Neural progenitor cell (in vitro differentiated cells): ENCODE data around the gene CRHR1. TPM values are rescaled to one million over a fixed set of nuclear protein-coding genes. Genes with fewer than 3 reads are reported as not detected.

Source experiments
- DNase-seq: peaks from one replicate; pipeline ENCODE4 v3.0.0-alpha.2; 2016; ENCODE audit warnings: low spot score
- H2AFZ ChIP-seq: fragments of 200-600 bp; sonication (generic); replicated peaks from 2 replicates; pipeline ENCODE4 v1.6.1; 2016; ENCODE audit warnings: antibody characterized with exemption
- H3F3A ChIP-seq: fragments of 200-600 bp; sonication (generic); 2 replicates; pipeline ENCODE4 v1.6.1; 2016; ENCODE audit warnings: antibody characterized with exemption, low read depth
- H3K27ac ChIP-seq: fragments of 200-600 bp; sonication (generic); 2 replicates; pipeline ENCODE4 v1.5.1; 2016; ENCODE audit warnings: mild to moderate bottlenecking
- H3K27me3 ChIP-seq: fragments of 200-600 bp; sonication (generic); 2 replicates; pipeline ENCODE4 v1.6.1; 2016; ENCODE audit warnings: mild to moderate bottlenecking, moderate library complexity
- H3K36me3 ChIP-seq: fragments of 200-600 bp; sonication (generic); 2 replicates; pipeline ENCODE4 v1.5.1; 2016
- H3K4me1 ChIP-seq: fragments of 200-600 bp; sonication (generic); 2 replicates; pipeline ENCODE4 v1.6.1; 2016; ENCODE audit warnings: mixed run types
- H3K4me2 ChIP-seq: fragments of 200-600 bp; sonication (generic); 2 replicates; pipeline ENCODE4 v1.6.1; 2016
- H3K4me3 ChIP-seq: fragments of 200-600 bp; sonication (generic); 2 replicates; pipeline ENCODE4 v1.5.1; 2016
- H3K79me2 ChIP-seq: fragments of 200-600 bp; sonication (generic); 2 replicates; pipeline ENCODE4 v1.6.1; 2016; ENCODE audit warnings: low read depth
- H3K9ac ChIP-seq: fragments of 200-600 bp; sonication (generic); 2 replicates; pipeline ENCODE4 v1.6.1; 2016
- H3K9me3 ChIP-seq: fragments of 200-600 bp; sonication (generic); 2 replicates; pipeline ENCODE4 v1.5.1; 2016; ENCODE audit warnings: low read depth
- H4K20me1 ChIP-seq: fragments of 200-600 bp; sonication (generic); 2 replicates; pipeline ENCODE4 v1.6.1; 2016; ENCODE audit warnings: low read depth
- H3K27ac Mint-ChIP-seq: 3 replicates; pipeline ENCODE4 v1.8.0; 2021; ENCODE audit warnings: mixed read lengths
- H3K27me3 Mint-ChIP-seq: 2 replicates; pipeline ENCODE4 v1.8.0; 2022; ENCODE audit warnings: low read depth, mild to moderate bottlenecking, inconsistent platforms, moderate library complexity, mixed read lengths; ENCODE audit not compliant: insufficient read depth
- H3K36me3 Mint-ChIP-seq: 3 replicates; pipeline ENCODE4 v1.8.0; 2021; ENCODE audit warnings: mixed read lengths
- H3K4me1 Mint-ChIP-seq: 3 replicates; pipeline ENCODE4 v1.8.0; 2021; ENCODE audit warnings: mixed read lengths
- H3K4me3 Mint-ChIP-seq: 3 replicates; pipeline ENCODE4 v1.8.0; 2021; ENCODE audit warnings: mild to moderate bottlenecking, moderate library complexity, mixed read lengths
- H3K9me3 Mint-ChIP-seq: 3 replicates; pipeline ENCODE4 v1.8.0; 2020; ENCODE audit warnings: mixed read lengths
- EZH2 ChIP-seq: fragments of 200-600 bp; sonication (generic); IDR thresholded peaks from 2 replicates; pipeline ENCODE4 v1.6.1; 2017; ENCODE audit warnings: antibody characterized with exemption, mild to moderate bottlenecking, moderate library complexity
- EZH2phosphoT487 ChIP-seq: fragments of 200-600 bp; sonication (generic); IDR thresholded peaks from 2 replicates; pipeline ENCODE4 v1.6.1; 2017; ENCODE audit warnings: antibody characterized with exemption
- total RNA-seq: library from RNA; depleted of rRNA; stranded (reverse); fragments of >200 nt; gene quantifications from 2 replicates; pipeline ENCODE4 v1.2.3, GENCODE V29; 2015; ENCODE audit warnings: low replicate concordance
- TF ChIP-seq, protein P1 (sequence below): fragments of 200-600 bp; sonication (generic); IDR thresholded peaks from 2 replicates; pipeline ENCODE4 v1.5.1; 2017; ENCODE audit warnings: antibody characterized with exemption, mild to moderate bottlenecking

Gene CRHR1
- total RNA-seq, 1 donor from 2014 or later: 3.4 TPM

- peaks cover 8% of the 10 kb centered on the region for H3K27me3 Mint-ChIP-seq
- H3K27ac ChIP-seq: no peak overlapping the region
- no peaks in the 10 kb centered on the region for H3K79me2 ChIP-seq
These were observed 36.1 kb downstream of the CRHR1 start for GRCh38 chr17:45820052-45820780.

GRCh38 chr17:45821147-45821546 lies 37.0 kb downstream of the CRHR1 start:
- H2AFZ ChIP-seq: no peak overlapping the region
- H3K9me3 ChIP-seq: no peaks in the 10 kb centered on the region
- no peak for DNase-seq
- H3K36me3 Mint-ChIP-seq: no peaks in the 10 kb centered on the region
- H4K20me1 ChIP-seq: no peaks in the 10 kb centered on the region
- H3K79me2 ChIP-seq: no peaks in the 10 kb centered on the region
- no peaks in the 10 kb centered on the region for H3F3A ChIP-seq
- H3K4me1 Mint-ChIP-seq: no peaks in the 10 kb centered on the region
- TF ChIP-seq, protein P1, sequence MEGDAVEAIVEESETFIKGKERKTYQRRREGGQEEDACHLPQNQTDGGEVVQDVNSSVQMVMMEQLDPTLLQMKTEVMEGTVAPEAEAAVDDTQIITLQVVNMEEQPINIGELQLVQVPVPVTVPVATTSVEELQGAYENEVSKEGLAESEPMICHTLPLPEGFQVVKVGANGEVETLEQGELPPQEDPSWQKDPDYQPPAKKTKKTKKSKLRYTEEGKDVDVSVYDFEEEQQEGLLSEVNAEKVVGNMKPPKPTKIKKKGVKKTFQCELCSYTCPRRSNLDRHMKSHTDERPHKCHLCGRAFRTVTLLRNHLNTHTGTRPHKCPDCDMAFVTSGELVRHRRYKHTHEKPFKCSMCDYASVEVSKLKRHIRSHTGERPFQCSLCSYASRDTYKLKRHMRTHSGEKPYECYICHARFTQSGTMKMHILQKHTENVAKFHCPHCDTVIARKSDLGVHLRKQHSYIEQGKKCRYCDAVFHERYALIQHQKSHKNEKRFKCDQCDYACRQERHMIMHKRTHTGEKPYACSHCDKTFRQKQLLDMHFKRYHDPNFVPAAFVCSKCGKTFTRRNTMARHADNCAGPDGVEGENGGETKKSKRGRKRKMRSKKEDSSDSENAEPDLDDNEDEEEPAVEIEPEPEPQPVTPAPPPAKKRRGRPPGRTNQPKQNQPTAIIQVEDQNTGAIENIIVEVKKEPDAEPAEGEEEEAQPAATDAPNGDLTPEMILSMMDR: no peak
- TF ChIP-seq EZH2phosphoT487: no peak
- TF ChIP-seq EZH2: no peak
- H3K4me1 ChIP-seq: no peaks in the 10 kb centered on the region
- no peak overlapping the region for H3K4me3 ChIP-seq
- H3K27me3 ChIP-seq: no peaks in the 10 kb centered on the region
- no peak overlapping the region for H3K9ac ChIP-seq
- H3K36me3 ChIP-seq: no peaks in the 10 kb centered on the region
- no peaks in the 10 kb centered on the region for H3K9me3 Mint-ChIP-seq
- no peak overlapping the region for H3K27ac Mint-ChIP-seq
- peaks cover 6% of the 10 kb centered on the region for H3K27me3 Mint-ChIP-seq
- H3K27ac ChIP-seq: no peak overlapping the region
- H3K4me3 Mint-ChIP-seq: no peak overlapping the region
- H3K4me2 ChIP-seq: no peak overlapping the region

More at GRCh38 chr17:45820052-45820780, 36.1 kb downstream of the CRHR1 start:
- no peaks in the 10 kb centered on the region for H3K4me1 Mint-ChIP-seq
- no peak overlapping the region for H2AFZ ChIP-seq
- H3K4me3 ChIP-seq: no peak overlapping the region
- no peaks in the 10 kb centered on the region for H3K36me3 ChIP-seq
- H3K4me2 ChIP-seq: no peak overlapping the region
- no peaks in the 10 kb centered on the region for H3K27me3 ChIP-seq
- DNase-seq: no peak
- TF ChIP-seq, protein P1: no peak
- TF ChIP-seq EZH2: no peak
- no peak for TF ChIP-seq EZH2phosphoT487
- H3K9me3 ChIP-seq: no peaks in the 10 kb centered on the region
- no peak overlapping the region for H3K4me3 Mint-ChIP-seq
- H3K9ac ChIP-seq: no peak overlapping the region
- no peaks in the 10 kb centered on the region for H3F3A ChIP-seq
- H3K4me1 ChIP-seq: no peaks in the 10 kb centered on the region
- H3K27ac Mint-ChIP-seq: no peak overlapping the region
- H4K20me1 ChIP-seq: no peaks in the 10 kb centered on the region
- H3K36me3 Mint-ChIP-seq: no peaks in the 10 kb centered on the region
- H3K9me3 Mint-ChIP-seq: no peaks in the 10 kb centered on the region

DNA sequence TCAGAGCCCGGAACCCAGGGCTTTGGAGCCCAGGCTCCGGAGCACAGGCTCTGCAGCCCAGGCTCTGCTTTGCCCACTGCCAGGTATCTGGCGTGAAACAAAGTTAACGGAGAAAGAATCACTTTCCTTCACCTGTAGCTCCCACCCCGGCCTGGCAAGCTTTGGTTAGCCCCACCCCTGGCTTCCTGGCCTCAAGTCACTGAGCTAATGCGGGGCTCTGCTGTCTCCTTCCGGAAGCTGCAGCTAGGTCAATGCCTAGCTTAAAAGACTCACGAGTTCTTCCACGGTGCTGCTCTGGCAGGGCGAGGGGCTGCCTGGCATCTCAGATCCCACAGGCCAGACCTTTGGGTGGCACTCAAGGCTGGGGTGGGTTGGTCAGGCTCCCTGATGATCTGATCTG lies 39.5 kb downstream of the CRHR1 start:
- DNase-seq: no peak
- no peak overlapping the region for H3K4me3 Mint-ChIP-seq
- Histone ChIP-seq H3K4me2 (no peak overlapping the region), H3K36me3 (no peaks in the 10 kb centered on the region), H3K27ac (no peak overlapping the region), H3K9me3 (no peaks in the 10 kb centered on the region), H3F3A (no peaks in the 10 kb centered on the region), H2AFZ (no peak overlapping the region), H3K9ac (no peak overlapping the region), H3K4me1 (no peaks in the 10 kb centered on the region), H4K20me1 (no peaks in the 10 kb centered on the region), H3K27me3 (no peaks in the 10 kb centered on the region), H3K4me3 (no peak overlapping the region), H3K79me2 (no peaks in the 10 kb centered on the region)
- no peaks in the 10 kb centered on the region for H3K4me1 Mint-ChIP-seq
- H3K36me3 Mint-ChIP-seq: no peaks in the 10 kb centered on the region
- TF ChIP-seq EZH2phosphoT487 (no peak), EZH2 (no peak)
- TF ChIP-seq, protein P1: no peak
- H3K9me3 Mint-ChIP-seq: no peaks in the 10 kb centered on the region
- H3K27ac Mint-ChIP-seq: no peak overlapping the region
- H3K27me3 Mint-ChIP-seq: peaks cover 11% of the 10 kb centered on the region
